HepG2 (cell line): ENCODE data around the gene MDM4. TPM values are rescaled to one million over a fixed set of nuclear protein-coding genes. Genes with fewer than 3 reads are reported as not detected.

Experiments
- ASH2L ChIP-seq: fragments of 300-600, 200-600 bp; sonication (generic); IDR thresholded peaks from 2 replicates; pipeline ENCODE4 v1.7.0; 2017; ENCODE audit warnings: low read depth, mild to moderate bottlenecking, moderate library complexity, mixed read lengths, low read length; ENCODE audit not compliant: insufficient read length
- BCL6 ChIP-seq: IDR thresholded peaks from 2 replicates; pipeline ENCODE4 v1.6.1; 2016; ENCODE audit warnings: missing genetic modification reagents, missing compliant biosample characterization
- CBX1 ChIP-seq: IDR thresholded peaks from one replicate; pipeline ENCODE4 v1.6.1; 2016; ENCODE audit warnings: antibody characterized with exemption, low read depth
- DNMT3B ChIP-seq: conservative IDR thresholded peaks from 2 replicates; pipeline ENCODE4 v1.6.1; 2016; ENCODE audit warnings: missing biosample characterization, control low read depth
- EED ChIP-seq: sonication (generic); formaldehyde crosslinking; IDR thresholded peaks from 2 replicates; pipeline ENCODE4 v1.5.0; 2020; ENCODE audit warnings: mild to moderate bottlenecking, missing genetic modification reagents
- ELF1 ChIP-seq: sonication (generic); formaldehyde crosslinking; IDR thresholded peaks from 2 replicates; pipeline ENCODE4 v1.4.0; 2020; ENCODE audit warnings: missing genetic modification reagents
- ELF4 ChIP-seq: sonication (generic); formaldehyde crosslinking; IDR thresholded peaks from 2 replicates; pipeline ENCODE4 v1.5.0; 2020; ENCODE audit warnings: missing genetic modification reagents, mild to moderate bottlenecking, moderate library complexity, borderline replicate concordance
- EP300 ChIP-seq, 3 experiments: sonication (generic) in 1 of 3; formaldehyde crosslinking in 1 of 3; IDR thresholded peaks; 2 replicates each; pipeline versions ENCODE4 v1.5.1 to v1.6.1; 2011 to 2020; ENCODE audit warnings: low read depth in 2 of 3, low read length in 2 of 3, borderline replicate concordance in 1 of 3, improper control_type of control experiment in 1 of 3, mild to moderate bottlenecking in 1 of 3, missing genetic modification reagents in 1 of 3, moderate library complexity in 1 of 3
- GABPB1 ChIP-seq: IDR thresholded peaks from 2 replicates; pipeline ENCODE4 v1.6.1; 2016; ENCODE audit warnings: mild to moderate bottlenecking, missing genetic modification reagents, moderate library complexity, missing compliant biosample characterization
- HDAC2 ChIP-seq: sonication (generic); formaldehyde crosslinking; IDR thresholded peaks from 2 replicates; pipeline ENCODE4 v1.4.0; 2020; ENCODE audit warnings: missing genetic modification reagents
- HNRNPUL1 ChIP-seq: fragments of 200-400 bp; formaldehyde crosslinking; IDR thresholded peaks from 2 replicates; pipeline ENCODE4 v1.6.1; 2017; ENCODE audit warnings: low read depth, mild to moderate bottlenecking, low read length, moderate library complexity
- KLF16 ChIP-seq, 2 experiments: sonication (generic) in 1 of 2; formaldehyde crosslinking in 1 of 2; IDR thresholded peaks; 2 replicates each; pipeline versions ENCODE4 v1.6.1 to v1.8.0; 2016 to 2023; ENCODE audit warnings: missing genetic modification reagents in 2 of 2, missing compliant biosample characterization in 1 of 2
- KLF9 ChIP-seq: IDR thresholded peaks from 2 replicates; pipeline ENCODE4 v1.6.1; 2016; ENCODE audit warnings: low read depth
- MIXL1 ChIP-seq: IDR thresholded peaks from 2 replicates; pipeline ENCODE4 v1.6.1; 2016
- NCOR1 ChIP-seq: fragments of 200-600 bp; sonication (generic); IDR thresholded peaks from 2 replicates; pipeline ENCODE4 v1.7.0; 2017; ENCODE audit warnings: antibody characterized with exemption, low read length, borderline replicate concordance
- NFE2L1 ChIP-seq: sonication (generic); formaldehyde crosslinking; IDR thresholded peaks from 2 replicates; pipeline ENCODE4 v1.4.0; 2020; ENCODE audit warnings: missing genetic modification reagents, mild to moderate bottlenecking, borderline replicate concordance
- NR2F6 ChIP-seq, 2 experiments: IDR thresholded peaks; 2 replicates each; pipeline ENCODE4 v1.6.1; 2016; ENCODE audit warnings: antibody characterized with exemption in 1 of 2, mild to moderate bottlenecking in 1 of 2
- PHF21A ChIP-seq: sonication (generic); formaldehyde crosslinking; IDR thresholded peaks from 2 replicates; pipeline ENCODE4 v1.5.0; 2020; ENCODE audit warnings: mild to moderate bottlenecking, missing genetic modification reagents
- TEAD3 ChIP-seq: optimal IDR thresholded peaks from 2 replicates; pipeline ENCODE3; 2016; ENCODE audit warnings: borderline replicate concordance
- TRAFD1 ChIP-seq: sonication (generic); formaldehyde crosslinking; IDR thresholded peaks from 2 replicates; pipeline ENCODE4 v1.5.1; 2020; ENCODE audit warnings: missing genetic modification reagents, mild to moderate bottlenecking, borderline replicate concordance
- ZFX ChIP-seq: sonication (generic); formaldehyde crosslinking; IDR thresholded peaks from 2 replicates; pipeline ENCODE4 v1.4.0; 2020; ENCODE audit warnings: mild to moderate bottlenecking, low read depth, missing genetic modification reagents, moderate library complexity
- ZMYM2 ChIP-seq: sonication (generic); formaldehyde crosslinking; IDR thresholded peaks from 2 replicates; pipeline ENCODE4 v1.8.0; 2022; ENCODE audit warnings: mild to moderate bottlenecking, missing genetic modification reagents
- ZMYM4 ChIP-seq: sonication (generic); formaldehyde crosslinking; IDR thresholded peaks from 2 replicates; pipeline ENCODE4 v1.8.1; 2023; ENCODE audit warnings: mild to moderate bottlenecking, missing genetic modification reagents
- ZNF205 ChIP-seq: IDR thresholded peaks from 2 replicates; pipeline ENCODE4 v1.6.1; 2018; ENCODE audit warnings: missing biosample characterization, missing genetic modification reagents
- ZNF546 ChIP-seq: sonication (generic); formaldehyde crosslinking; conservative IDR thresholded peaks from 2 replicates; pipeline ENCODE4 v1.8.1; 2023; ENCODE audit warnings: mild to moderate bottlenecking, missing genetic modification reagents
- ZNF678 ChIP-seq: sonication (generic); formaldehyde crosslinking; IDR thresholded peaks from 2 replicates; pipeline ENCODE4 v1.4.0; 2020; ENCODE audit warnings: mild to moderate bottlenecking, missing genetic modification reagents
- ZNF792 ChIP-seq: IDR thresholded peaks from 2 replicates; pipeline ENCODE4 v1.6.1; 2016
- polyA plus RNA-seq, 8 experiments: library from polyadenylated mRNA; depleted of rRNA in 3 of 8; stranded (reverse) in 7 of 8; unstranded in 1 of 8; fragments of >200 nt; fragmentation: Illumina TruSeq in 4 of 8; extraction: Trizol in 4 of 8; gene quantifications; 2 replicates each; pipeline versions ENCODE4 v1.2.1 to v1.2.3, GENCODE V29; 2011 to 2016; ENCODE audit warnings: low read depth in 4 of 8, missing spikeins in 1 of 8, mixed read lengths in 1 of 8; ENCODE audit not compliant: insufficient read depth in 1 of 8
- total RNA-seq, 5 experiments: library from RNA; depleted of rRNA; stranded (reverse); fragments of >200 nt; fragmentation: Illumina TruSeq; extraction: Trizol; gene quantifications; 2 replicates each; pipeline ENCODE4 v1.2.3, GENCODE V29; 2016; ENCODE audit warnings: low read depth in 1 of 5
- TF ChIP-seq, protein P1 (sequence below): sonication (generic); formaldehyde crosslinking; IDR thresholded peaks from 2 replicates; pipeline ENCODE4 v1.5.0; 2020; ENCODE audit warnings: missing genetic modification reagents
- TF ChIP-seq, protein P2 (sequence below): sonication (generic); formaldehyde crosslinking; IDR thresholded peaks from 2 replicates; pipeline ENCODE4 v1.9.0; 2021; ENCODE audit warnings: missing genetic modification reagents, mild to moderate bottlenecking, borderline replicate concordance

MDM4 gene
- total and polyA plus RNA-seq, 2 of the 13 experiments (the other 11 are each of a cell fraction or from before 2014, with no cell fraction given): 14.9 to 19.0 TPM

- TF ChIP-seq, protein P1, sequence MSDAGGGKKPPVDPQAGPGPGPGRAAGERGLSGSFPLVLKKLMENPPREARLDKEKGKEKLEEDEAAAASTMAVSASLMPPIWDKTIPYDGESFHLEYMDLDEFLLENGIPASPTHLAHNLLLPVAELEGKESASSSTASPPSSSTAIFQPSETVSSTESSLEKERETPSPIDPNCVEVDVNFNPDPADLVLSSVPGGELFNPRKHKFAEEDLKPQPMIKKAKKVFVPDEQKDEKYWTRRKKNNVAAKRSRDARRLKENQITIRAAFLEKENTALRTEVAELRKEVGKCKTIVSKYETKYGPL: peak; percentile 26; the same call in 1 of the 2 replicates
- peak; percentile 6; the same call in 1 of the 2 replicates for TF ChIP-seq GABPB1 (CRISPR knock-in tag)
- TF ChIP-seq ZFX (CRISPR knock-in tag): peak; percentile 41; the same call in 1 of the 2 replicates
- TF ChIP-seq ZMYM2: no peak
- TF ChIP-seq EED (CRISPR knock-in tag): no peak
- 0 out of 2 replicates have a peak, but pooled peaks have one; percentile 33 for TF ChIP-seq ZNF205
- TF ChIP-seq HDAC2 (CRISPR knock-in tag): peak; percentile 71
- TF ChIP-seq KLF16 (CRISPR knock-in tag; IDR thresholded peaks at IDR 0.05): peak in 1 of 2 experiments; percentile 73; a peak in 1 of 4 replicates
- TF ChIP-seq ASH2L: peak; percentile 7
- TF ChIP-seq BCL6 (CRISPR knock-in tag): peak; percentile 63
- peak; percentile 44; the same call in 1 of the 2 replicates for TF ChIP-seq DNMT3B
- TF ChIP-seq KLF9: peak; percentile 37; the same call in 1 of the 2 replicates
- TF ChIP-seq EP300 (IDR thresholded peaks at IDR 0.05; ENCODE audit: low read depth in 2 of 2, low read length in 2 of 2): peak in 1 of 2 experiments; percentile 37; a peak in 1 of 4 replicates
- TF ChIP-seq EP300 (CRISPR knock-in tag; IDR thresholded peaks at IDR 0.05; ENCODE audit: borderline replicate concordance): 0 out of 2 replicates have a peak, but pooled peaks have one; percentile 14
- 0 out of 2 replicates have a peak, but pooled peaks have one; percentile 21 for TF ChIP-seq PHF21A (CRISPR knock-in tag)
- TF ChIP-seq CBX1: no peak
- TF ChIP-seq TEAD3: peak; percentile 45
- TF ChIP-seq ZNF792 (CRISPR knock-in tag): peak; percentile 66; the same call in 1 of the 2 replicates
- TF ChIP-seq TRAFD1 (CRISPR knock-in tag): no peak
- no peak for TF ChIP-seq NFE2L1 (CRISPR knock-in tag)
- no peak for TF ChIP-seq ZNF678
- 0 out of 2 replicates have a peak, but pooled peaks have one; percentile 28 for TF ChIP-seq ELF4 (CRISPR knock-in tag)
- TF ChIP-seq MIXL1: peak; percentile 77
- TF ChIP-seq, protein P2, sequence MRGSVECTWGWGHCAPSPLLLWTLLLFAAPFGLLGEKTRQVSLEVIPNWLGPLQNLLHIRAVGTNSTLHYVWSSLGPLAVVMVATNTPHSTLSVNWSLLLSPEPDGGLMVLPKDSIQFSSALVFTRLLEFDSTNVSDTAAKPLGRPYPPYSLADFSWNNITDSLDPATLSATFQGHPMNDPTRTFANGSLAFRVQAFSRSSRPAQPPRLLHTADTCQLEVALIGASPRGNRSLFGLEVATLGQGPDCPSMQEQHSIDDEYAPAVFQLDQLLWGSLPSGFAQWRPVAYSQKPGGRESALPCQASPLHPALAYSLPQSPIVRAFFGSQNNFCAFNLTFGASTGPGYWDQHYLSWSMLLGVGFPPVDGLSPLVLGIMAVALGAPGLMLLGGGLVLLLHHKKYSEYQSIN (CRISPR knock-in tag): no peak
- TF ChIP-seq ELF1 (CRISPR knock-in tag): 0 out of 2 replicates have a peak, but pooled peaks have one; percentile 12
- TF ChIP-seq NCOR1: peak; percentile 93; the same call in 1 of the 2 replicates
- peak; percentile 67; the same call in 1 of the 2 replicates for TF ChIP-seq ZMYM4 (CRISPR knock-in tag)
- TF ChIP-seq NR2F6 (IDR thresholded peaks at IDR 0.05): no peak
- TF ChIP-seq NR2F6 (CRISPR knock-in tag; IDR thresholded peaks at IDR 0.05): 0 out of 2 replicates have a peak, but pooled peaks have one; percentile 31
- TF ChIP-seq HNRNPUL1: no peak
- no peak for TF ChIP-seq ZNF546 (CRISPR knock-in tag)
Measured at GRCh38 chr1:204506969-204507316, 9.3 kb upstream of the MDM4 start (continued).
